GM19193 (cell line): ENCODE data around the gene PRKCE.

Source experiments
- POLR2A ChIP-seq: IDR thresholded peaks from 4 replicates; pipeline ENCODE4 v1.6.1; 2011; ENCODE audit not compliant: insufficient read depth, insufficient read length; ENCODE audit errors: extremely low read depth

Gene PRKCE

GRCh38 chr2:46074501-46074900 is 423.0 kb downstream of the PRKCE start:
- TF ChIP-seq POLR2A = no peak

GRCh38 chr2:46075848-46076247 is 424.4 kb downstream of the PRKCE start:
- no peak for TF ChIP-seq POLR2A

GRCh38 chr2:46076251-46076650 is 424.8 kb downstream of the PRKCE start:
- no peak for TF ChIP-seq POLR2A

GRCh38 chr2:46076875-46077274 is 425.4 kb downstream of the PRKCE start:
- no peak for TF ChIP-seq POLR2A

- TF ChIP-seq POLR2A = no peak
Measured at GRCh38 chr2:46077522-46078107, 426.1 kb downstream of the PRKCE start.

GRCh38 chr2:46079985-46080560 is 428.6 kb downstream of the PRKCE start:
- TF ChIP-seq POLR2A = no peak

GRCh38 chr2:46082531-46083485 is 431.3 kb downstream of the PRKCE start:
- TF ChIP-seq POLR2A = no peak

- TF ChIP-seq POLR2A = no peak
Measured at GRCh38 chr2:46086578-46087070, 435.1 kb downstream of the PRKCE start.

- TF ChIP-seq POLR2A = no peak
Measured at GRCh38 chr2:46087492-46087891, 436.0 kb downstream of the PRKCE start.

GRCh38 chr2:46091004-46091403 is 439.5 kb downstream of the PRKCE start:
- no peak for TF ChIP-seq POLR2A

GRCh38 chr2:46091961-46092667 is 440.6 kb downstream of the PRKCE start:
- TF ChIP-seq POLR2A = no peak

- TF ChIP-seq POLR2A = no peak
Measured at GRCh38 chr2:46094689-46095088, 443.2 kb downstream of the PRKCE start.

- TF ChIP-seq POLR2A = no peak
Measured at GRCh38 chr2:46095830-46096229, 444.4 kb downstream of the PRKCE start.

GRCh38 chr2:46096260-46096659 is 444.8 kb downstream of the PRKCE start:
- TF ChIP-seq POLR2A = no peak
